PFSK-1 (cell line): Measurements from ENCODE around the gene C7orf57.

Experiments
- POLR2AphosphoS5 ChIP-seq: IDR thresholded peaks from 2 replicates; pipeline ENCODE4 v1.6.1; 2012; ENCODE audit warnings: low read depth, mild to moderate bottlenecking, control low read depth, low read length, moderate library complexity
- SIN3A ChIP-seq: IDR thresholded peaks from 2 replicates; pipeline ENCODE4 v1.6.1; 2012; ENCODE audit warnings: mild to moderate bottlenecking, low read length, moderate library complexity, borderline replicate concordance; ENCODE audit not compliant: insufficient read depth

DNA sequence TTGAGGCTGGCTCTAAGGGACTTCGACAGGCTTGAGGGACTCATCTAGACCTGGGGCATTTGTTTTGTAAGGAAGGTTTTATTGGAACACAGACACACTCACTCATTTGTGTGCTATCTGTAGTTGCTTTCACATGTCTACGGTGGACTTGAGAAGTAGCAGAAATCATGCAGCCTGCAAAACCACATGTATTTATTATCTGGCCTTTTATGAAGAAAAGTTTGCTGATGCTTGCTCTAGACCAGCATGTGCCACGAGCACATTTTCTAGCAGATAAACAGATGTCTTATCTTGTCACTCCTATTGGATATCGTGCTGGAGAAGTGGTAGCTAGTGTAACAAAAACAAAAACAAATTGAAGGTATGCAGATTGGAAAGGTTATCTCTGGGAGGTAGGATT, 63.5 kb downstream of the C7orf57 start:
- TF ChIP-seq POLR2AphosphoS5 (no peak), SIN3A (no peak)
